D341Med (cell line): ENCODE results near the gene ANKRD12.
A peak's percentile ranks its signal among the peaks of the same experiment; 100 is the strongest.
"Not testable (repeated sequence)": the region's sequence is repeated elsewhere in the genome, so short reads cannot be mapped to it uniquely, and the experiment has no call there.

Source experiments
- DNase-seq: peaks from one replicate; pipeline ENCODE4 v3.0.0; 2012; ENCODE audit warnings: low spot score

ANKRD12 gene

GRCh38 chr18:9136315-9137155, at the start of gene ANKRD12:
TSS of gene ANKRD12 (plus strand) at chr18:9136781. CDS start at chr18:9182433, 45,652 bp downstream.
- peak; percentile 99 for DNase-seq

- DNase-seq: no peak
Observed at GRCh38 chr18:9087144-9087543, 49.4 kb upstream of the ANKRD12 start.

GRCh38 chr18:9088252-9088651, 48.3 kb upstream of the ANKRD12 start:
- no peak for DNase-seq

GRCh38 chr18:9088727-9089126, 47.9 kb upstream of the ANKRD12 start:
- DNase-seq: not testable (repeated sequence)

GRCh38 chr18:9090578-9090977, 46.0 kb upstream of the ANKRD12 start:
- no peak for DNase-seq

GRCh38 chr18:9091066-9091476, 45.5 kb upstream of the ANKRD12 start:
- DNase-seq: no peak

GRCh38 chr18:9092665-9093064, 43.9 kb upstream of the ANKRD12 start:
- DNase-seq: no peak

- DNase-seq: not testable (repeated sequence)
Observed at GRCh38 chr18:9093109-9093508, 43.5 kb upstream of the ANKRD12 start.

GRCh38 chr18:9094307-9095226, 42.0 kb upstream of the ANKRD12 start:
- DNase-seq: no peak

- DNase-seq: no peak
Observed at GRCh38 chr18:9095297-9096006, 41.1 kb upstream of the ANKRD12 start.

GRCh38 chr18:9096007-9096371, 40.6 kb upstream of the ANKRD12 start:
- no peak for DNase-seq

- DNase-seq: no peak
Observed at GRCh38 chr18:9096685-9097084, 39.9 kb upstream of the ANKRD12 start.

- no peak for DNase-seq
Observed at GRCh38 chr18:9097349-9097748, 39.2 kb upstream of the ANKRD12 start.

GRCh38 chr18:9100796-9101195, 35.8 kb upstream of the ANKRD12 start:
- no peak for DNase-seq

- DNase-seq: no peak
Observed at GRCh38 chr18:9101730-9102507, 34.7 kb upstream of the ANKRD12 start.

GRCh38 chr18:9102508-9103375, 33.8 kb upstream of the ANKRD12 start, which contains the start of gene NDUFV2:
TSS of gene NDUFV2 (plus strand) at chr18:9102699. CDS start at chr18:9102744, 45 bp downstream.
- DNase-seq: peak; percentile 100

GRCh38 chr18:9103376-9103873, 33.2 kb upstream of the ANKRD12 start:
- no peak for DNase-seq

GRCh38 chr18:9104244-9104901, 32.2 kb upstream of the ANKRD12 start:
- no peak for DNase-seq

- no peak for DNase-seq
Observed at GRCh38 chr18:9105420-9105819, 31.2 kb upstream of the ANKRD12 start.

GRCh38 chr18:9106094-9106493, 30.5 kb upstream of the ANKRD12 start:
- DNase-seq: no peak
